HFF-Myc (cell line): Measurements from ENCODE around the gene COL19A1.
A peak's percentile ranks its signal among the peaks of the same experiment; 100 is the strongest.
"Not testable (repeated sequence)": the region's sequence is repeated elsewhere in the genome, so short reads cannot be mapped to it uniquely, and the experiment has no call there.

Experiments used
- DNase-seq: peaks from one replicate; pipeline ENCODE4 v3.0.0-alpha.2; 2011; ENCODE audit warnings: low read depth; ENCODE audit errors: extremely low read depth
- H3K4me3 ChIP-seq: replicated peaks from 2 replicates; pipeline ENCODE4 v1.5.1; 2011; ENCODE audit warnings: low read depth, mild to moderate bottlenecking, control low read depth, low read length
- CTCF ChIP-seq: IDR thresholded peaks from 2 replicates; pipeline ENCODE4 v1.5.1; 2012; ENCODE audit warnings: mild to moderate bottlenecking, low read depth, low read length, control low read depth; ENCODE audit errors: missing control alignments

COL19A1 gene

GRCh38 chr6:69917834-69918233 is 51.5 kb downstream of the COL19A1 start:
- peak; percentile 15 for DNase-seq
- TF ChIP-seq CTCF = no peak

GRCh38 chr6:69918813-69919475 is 52.6 kb downstream of the COL19A1 start:
- no peak for TF ChIP-seq CTCF
- no peak overlapping the region for H3K4me3 ChIP-seq
- no peak for DNase-seq

More at GRCh38 chr6:69917834-69918233, 51.5 kb downstream of the COL19A1 start:
- no peak overlapping the region for H3K4me3 ChIP-seq

- DNase-seq, H3K4me3 ChIP-seq: not testable (repeated sequence)
Observed at GRCh38 chr6:69921066-69921465, 54.7 kb downstream of the COL19A1 start.

- not testable (repeated sequence) for DNase-seq, H3K4me3 ChIP-seq
Observed at GRCh38 chr6:69921611-69922010, 55.3 kb downstream of the COL19A1 start.

- no peak overlapping the region for H3K4me3 ChIP-seq
- DNase-seq = no peak
- TF ChIP-seq CTCF = no peak
Observed at GRCh38 chr6:69926745-69927144, 60.4 kb downstream of the COL19A1 start.

GRCh38 chr6:69933239-69933638 is 66.9 kb downstream of the COL19A1 start:
- no peak overlapping the region for H3K4me3 ChIP-seq
- DNase-seq = no peak
- TF ChIP-seq CTCF = no peak

GRCh38 chr6:69935079-69935478 is 68.7 kb downstream of the COL19A1 start:
- TF ChIP-seq CTCF = no peak
- H3K4me3 ChIP-seq = no peak overlapping the region
- no peak for DNase-seq

GRCh38 chr6:69936674-69937363 is 70.5 kb downstream of the COL19A1 start:
- DNase-seq = no peak
- H3K4me3 ChIP-seq = no peak overlapping the region
- no peak for TF ChIP-seq CTCF
